Right lobe of liver (tissue), 6 donors: ENCODE results near the gene IPCEF1. TPM values are rescaled to one million over a fixed set of nuclear protein-coding genes. Genes with fewer than 3 reads are reported as not detected.
A peak's percentile ranks its signal among the peaks of the same experiment; 100 is the strongest.

ENCODE experiments used
- ATAC-seq, 4 donors: fragments of 200-7000 bp; cut with Tn5 transposase; one replicate each; pipeline ENCODE4 v1.9.1; 2020; ENCODE audit warnings: mild to moderate bottlenecking in 4 of 4, moderate library complexity in 4 of 4
- DNase-seq, 3 donors: peaks; one replicate each; pipeline ENCODE4 v3.0.0-alpha.2; 2020
- H3K27ac ChIP-seq, 3 donors: fragments of 200-600 bp; one replicate each; pipeline ENCODE4 v1.8.0; 2022
- H3K27me3 ChIP-seq, 2 donors: fragments of 200-600 bp; one replicate each; pipeline ENCODE4 v1.8.0; 2022
- H3K36me3 ChIP-seq, 4 donors: fragments of 200-600 bp; sonication (generic) in 1 of 4; one replicate each; pipeline versions ENCODE4 v1.5.1 to v1.8.0; 2017 to 2022; ENCODE audit warnings: control low read depth in 1 of 4
- H3K4me1 ChIP-seq, 4 donors: fragments of 200-600 bp; sonication (generic) in 1 of 4; one replicate each; pipeline versions ENCODE4 v1.5.1 to v1.8.0; 2017 to 2022; ENCODE audit warnings: control low read depth in 1 of 4
- H3K4me3 ChIP-seq, 3 donors: fragments of 200-600 bp; one replicate each; pipeline ENCODE4 v1.8.0; 2022
- H3K9me3 ChIP-seq, 4 donors: fragments of 200-600 bp; sonication (generic) in 1 of 4; one replicate each; pipeline versions ENCODE4 v1.5.1 to v1.8.0; 2017 to 2022; ENCODE audit warnings: control low read depth in 1 of 4
- POLR2A ChIP-seq: fragments of 450-650 bp; IDR thresholded peaks from one replicate; pipeline ENCODE4 v1.6.1; 2017; ENCODE audit warnings: antibody characterized with exemption, mild to moderate bottlenecking
- WGBS: methylation state at CpG from one replicate; pipeline ENCODE4 v1.1.6; 2018; ENCODE audit warnings: low coverage, low lambda C conversion rate; ENCODE audit not compliant: insufficient coverage; ENCODE audit errors: missing lambda C conversion rate; 5-methylcytosine and 5-hydroxymethylcytosine counted together
- intact Hi-C, 2 donors: fragments of 100-400 bp; cut with DNase I; formaldehyde crosslinking; loops; one replicate each; pipeline versions ENCODE4 v1.11.2 to v1.14.1; 2022
- total RNA-seq, 6 experiments: library from RNA; depleted of rRNA in 2 of 6; stranded (reverse); fragments of >200 nt in 2 of 6; fragmentation: NEBNext Ultra II Directional in 3 of 6; extraction: Animal tissue kit (Norgen Biotek cat#: 25700) in 3 of 6; gene quantifications; one replicate each; pipeline versions ENCODE4 v1.1.0 to v1.2.4, GENCODE V29; 2016 to 2023
- TF ChIP-seq, protein P1 (sequence below), 4 donors: fragments of 200-600 bp in 3 of 4; fragments of 450-650 bp in 1 of 4; IDR thresholded peaks; one replicate each; pipeline versions ENCODE4 v1.5.1 to v1.8.0; 2016 to 2022; ENCODE audit warnings: antibody characterized with exemption in 4 of 4, mild to moderate bottlenecking in 2 of 4
- donor health status: DM: no; HTN: yes; CAD: no.
- donor health status: DM: no; HTN: no; CAD: no.
- donor health status: DM: no; HTN: no; CAD: no.
- donor health status: DM: no; HTN: yes; CAD: no.
- donor health status: DM: no; HTN: yes; CAD: no.

IPCEF1 gene
- total RNA-seq, 6 experiments from 2014 or later, result 0.90 to 3.0 (median 1.4) TPM

DNA sequence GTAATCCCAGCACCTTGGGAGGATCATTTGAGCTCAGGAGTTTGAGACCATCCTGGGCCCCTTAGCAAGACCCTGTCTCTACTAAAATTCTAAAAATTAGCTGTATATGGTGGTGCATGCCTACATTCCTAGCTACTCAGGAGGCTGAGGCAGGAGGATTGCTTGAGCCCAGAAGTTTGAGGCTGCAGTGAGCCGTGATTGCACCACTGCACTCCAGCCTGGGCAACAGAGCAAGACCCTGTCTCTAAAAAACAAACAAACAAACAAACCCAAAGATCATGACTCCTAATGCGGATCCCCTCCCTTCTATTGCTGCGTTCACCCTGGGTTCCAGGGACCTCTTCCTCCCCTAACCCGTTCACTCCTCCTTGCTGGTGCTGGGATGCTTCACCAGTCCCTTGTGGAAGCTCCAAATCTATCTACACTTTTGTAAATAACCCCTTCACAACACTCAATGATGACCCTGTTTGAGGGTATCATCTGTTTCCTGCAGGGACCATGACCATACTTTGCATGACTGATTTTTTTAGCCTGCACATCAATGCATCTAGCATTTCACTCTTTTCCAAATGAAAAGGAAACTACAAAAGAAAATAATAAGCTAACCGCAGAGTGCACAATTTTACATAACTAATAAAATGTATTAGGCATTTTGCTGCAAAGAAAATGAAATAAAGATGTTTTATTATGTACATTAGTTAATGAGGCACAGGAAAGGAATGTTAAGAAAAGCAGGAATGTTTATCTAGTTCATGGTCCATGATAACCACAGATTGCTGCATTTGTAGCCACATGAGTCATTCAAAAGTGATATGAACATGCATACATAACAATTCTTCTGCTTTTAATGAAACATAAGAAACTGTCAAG lies 30.5 kb upstream of the IPCEF1 start:
- DNase-seq, result no peak
- peak in 1 of 4 donors; percentile 71 for ATAC-seq
- no peaks in the 10 kb centered on the region for H3K27me3 ChIP-seq
- H3K36me3 ChIP-seq, result no peaks in the 10 kb centered on the region
- no peaks in the 10 kb centered on the region for H3K9me3 ChIP-seq
- no peak overlapping the region for H3K27ac ChIP-seq
- TF ChIP-seq POLR2A, result no peak
- TF ChIP-seq, protein P1, sequence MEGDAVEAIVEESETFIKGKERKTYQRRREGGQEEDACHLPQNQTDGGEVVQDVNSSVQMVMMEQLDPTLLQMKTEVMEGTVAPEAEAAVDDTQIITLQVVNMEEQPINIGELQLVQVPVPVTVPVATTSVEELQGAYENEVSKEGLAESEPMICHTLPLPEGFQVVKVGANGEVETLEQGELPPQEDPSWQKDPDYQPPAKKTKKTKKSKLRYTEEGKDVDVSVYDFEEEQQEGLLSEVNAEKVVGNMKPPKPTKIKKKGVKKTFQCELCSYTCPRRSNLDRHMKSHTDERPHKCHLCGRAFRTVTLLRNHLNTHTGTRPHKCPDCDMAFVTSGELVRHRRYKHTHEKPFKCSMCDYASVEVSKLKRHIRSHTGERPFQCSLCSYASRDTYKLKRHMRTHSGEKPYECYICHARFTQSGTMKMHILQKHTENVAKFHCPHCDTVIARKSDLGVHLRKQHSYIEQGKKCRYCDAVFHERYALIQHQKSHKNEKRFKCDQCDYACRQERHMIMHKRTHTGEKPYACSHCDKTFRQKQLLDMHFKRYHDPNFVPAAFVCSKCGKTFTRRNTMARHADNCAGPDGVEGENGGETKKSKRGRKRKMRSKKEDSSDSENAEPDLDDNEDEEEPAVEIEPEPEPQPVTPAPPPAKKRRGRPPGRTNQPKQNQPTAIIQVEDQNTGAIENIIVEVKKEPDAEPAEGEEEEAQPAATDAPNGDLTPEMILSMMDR (IDR thresholded peaks at IDR 0.05), result no peak
- no peaks in the 10 kb centered on the region for H3K4me1 ChIP-seq
- intact Hi-C loops, result no loop called here
- 88% methylated on average over 1 of the region's 5 CpGs for WGBS
- no peak overlapping the region for H3K4me3 ChIP-seq

DNA sequence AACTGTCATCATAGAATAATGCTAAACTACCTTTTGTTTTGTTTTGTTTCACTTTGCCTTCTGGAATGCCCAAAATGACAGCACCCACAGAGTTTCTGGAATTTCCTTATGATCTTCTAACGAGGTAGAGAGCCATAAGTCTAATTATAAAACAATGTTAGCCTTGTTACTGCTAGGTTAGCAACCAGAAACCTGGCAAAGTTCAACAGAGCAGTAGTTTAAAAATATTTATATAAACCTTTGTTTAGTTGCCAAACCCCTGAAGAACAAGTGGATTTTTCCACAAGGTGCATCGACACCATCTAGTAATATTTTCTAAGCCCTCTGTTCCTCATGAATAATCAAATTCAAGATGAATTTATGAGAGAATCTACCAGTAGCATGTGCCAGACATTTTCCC lies 27.6 kb upstream of the IPCEF1 start:
- DNase-seq, result no peak
- Histone ChIP-seq H3K27me3 (no peaks in the 10 kb centered on the region), H3K27ac (no peak overlapping the region), H3K36me3 (no peaks in the 10 kb centered on the region), H3K9me3 (no peaks in the 10 kb centered on the region), H3K4me1 (no peaks in the 10 kb centered on the region), H3K4me3 (no peak overlapping the region)
- TF ChIP-seq POLR2A, result no peak
- TF ChIP-seq, protein P1 (IDR thresholded peaks at IDR 0.05), result no peak
- no peak for ATAC-seq
- WGBS, result 55% methylated on average over 2 of the region's 2 CpGs
- intact Hi-C loops, result no loop called here

DNA sequence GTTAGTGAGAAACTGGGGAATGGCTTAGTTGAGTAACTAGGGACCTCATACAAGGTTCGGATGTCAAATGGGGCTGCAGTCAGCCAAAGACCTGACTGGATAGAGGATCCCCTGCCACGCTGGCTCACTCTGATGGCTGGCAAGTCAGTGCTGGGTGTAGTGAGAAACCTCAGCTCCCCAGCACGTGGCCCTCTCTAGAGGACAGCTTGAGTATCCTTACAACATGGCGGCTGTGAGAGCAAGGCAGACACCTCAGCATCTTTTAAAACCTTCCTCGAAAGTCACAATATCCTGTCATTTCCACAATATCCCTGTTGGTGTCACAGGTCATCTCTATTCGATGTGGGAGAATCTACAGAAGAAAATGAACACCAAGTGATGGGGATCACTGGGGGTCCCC lies 26.7 kb upstream of the IPCEF1 start:
- intact Hi-C loops, result no loop called here
- Histone ChIP-seq H3K27me3 (no peaks in the 10 kb centered on the region), H3K27ac (no peak overlapping the region), H3K4me1 (no peaks in the 10 kb centered on the region), H3K36me3 (no peaks in the 10 kb centered on the region), H3K4me3 (no peak overlapping the region), H3K9me3 (no peaks in the 10 kb centered on the region)
- DNase-seq, result no peak
- no peak for TF ChIP-seq POLR2A
- TF ChIP-seq, protein P1 (IDR thresholded peaks at IDR 0.05), result no peak
- no peak for ATAC-seq
- 88% methylated on average over 3 of the region's 6 CpGs for WGBS

DNA sequence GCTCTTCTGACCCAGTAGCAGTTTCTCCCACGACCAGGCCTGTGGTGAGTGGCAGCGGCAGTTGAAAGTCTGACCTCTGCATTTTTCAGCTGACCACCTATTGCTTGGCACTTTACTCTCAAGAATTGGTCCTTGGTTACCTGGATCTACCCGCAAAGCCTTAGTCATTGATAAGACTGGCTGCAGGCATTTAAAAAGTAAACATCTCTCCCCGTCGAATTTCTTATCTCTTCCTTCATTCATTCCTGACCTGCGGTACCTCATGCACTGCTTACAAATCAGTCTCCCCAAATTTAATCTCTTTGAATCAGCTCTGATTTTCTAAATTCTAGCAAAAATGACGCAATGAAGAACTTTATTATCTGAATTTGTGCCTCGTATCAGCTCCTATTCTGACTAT lies 26.1 kb upstream of the IPCEF1 start:
- no peaks in the 10 kb centered on the region for H3K4me1 ChIP-seq
- no peaks in the 10 kb centered on the region for H3K27me3 ChIP-seq
- no peak for ATAC-seq
- no peak overlapping the region for H3K27ac ChIP-seq
- intact Hi-C loops, result no loop called here
- TF ChIP-seq POLR2A, result no peak
- TF ChIP-seq, protein P1 (IDR thresholded peaks at IDR 0.05), result no peak
- no peak for DNase-seq
- H3K36me3 ChIP-seq, result no peaks in the 10 kb centered on the region
- H3K4me3 ChIP-seq, result no peak overlapping the region
- no peaks in the 10 kb centered on the region for H3K9me3 ChIP-seq
- 76% methylated on average over 6 of the region's 8 CpGs for WGBS
